KBM-7 (cell line): Measurements from ENCODE around the gene PCDHB8.
"Not testable (repeated sequence)": the region's sequence is repeated elsewhere in the genome, so short reads cannot be mapped to it uniquely, and the experiment has no call there.

Experiments
- DNase-seq: peaks from one replicate; pipeline ENCODE4 v3.0.0-alpha.2; 2015
- in situ Hi-C: fragments of 300-500 bp; cut with MboI; formaldehyde crosslinking; loops from 2 replicates; pipeline ENCODE4 v1.14.3; 2020; ENCODE audit warnings: low sequenced_read_pairs, low pct_unique_long_range_greater_than_20kb, mixed read lengths

PCDHB8 gene

DNA sequence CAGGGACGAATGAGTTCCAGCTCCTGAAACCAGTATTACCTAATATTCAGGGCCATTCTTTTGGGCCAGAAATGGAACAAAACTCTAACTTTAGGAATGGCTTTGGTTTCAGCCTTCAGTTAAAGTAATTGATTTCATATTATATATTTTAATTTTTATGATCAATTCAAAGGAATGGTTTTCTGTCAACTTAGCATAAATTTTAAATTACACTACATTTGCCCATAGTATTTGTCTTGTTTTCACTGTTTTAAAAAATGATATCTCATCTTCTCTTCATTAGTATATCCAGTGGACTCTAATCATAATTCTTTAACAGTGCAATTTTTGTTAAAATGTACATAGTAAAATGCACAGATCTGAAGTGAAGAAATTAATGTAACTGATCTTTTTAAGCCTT, 2.7 kb downstream of the PCDHB8 start:
- no peak for DNase-seq
- in situ Hi-C loops = no loop called here

GRCh38 chr5:141182248-141182647, 4.7 kb downstream of the PCDHB8 start, which contains the start of gene PCDHB16:
PCDHB16 (plus strand) TSS chr5:141182387; CDS start chr5:141182560, 173 bp downstream.
- no peak for DNase-seq

DNA sequence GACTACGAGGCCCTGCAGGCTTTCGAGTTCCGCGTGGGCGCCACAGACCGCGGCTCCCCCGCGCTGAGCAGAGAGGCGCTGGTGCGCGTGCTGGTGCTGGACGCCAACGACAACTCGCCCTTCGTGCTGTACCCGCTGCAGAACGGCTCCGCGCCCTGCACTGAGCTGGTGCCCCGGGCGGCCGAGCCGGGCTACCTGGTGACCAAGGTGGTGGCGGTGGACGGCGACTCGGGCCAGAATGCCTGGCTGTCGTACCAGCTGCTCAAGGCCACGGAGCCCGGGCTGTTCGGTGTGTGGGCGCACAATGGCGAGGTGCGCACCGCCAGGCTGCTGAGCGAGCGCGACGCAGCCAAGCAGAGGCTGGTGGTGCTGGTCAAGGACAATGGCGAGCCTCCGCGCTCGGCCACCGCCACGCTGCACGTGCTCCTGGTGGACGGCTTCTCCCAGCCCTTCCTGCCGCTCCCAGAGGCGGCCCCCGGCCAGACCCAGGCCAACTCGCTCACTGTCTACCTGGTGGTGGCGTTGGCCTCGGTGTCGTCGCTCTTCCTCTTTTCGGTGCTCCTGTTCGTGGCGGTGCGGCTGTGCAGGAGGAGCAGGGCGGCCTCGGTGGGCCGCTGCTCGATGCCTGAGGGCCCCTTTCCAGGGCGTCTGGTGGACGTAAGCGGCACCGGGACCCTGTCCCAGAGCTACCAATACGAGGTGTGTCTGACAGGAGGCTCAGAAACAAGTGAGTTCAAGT, 6.7 kb downstream of the PCDHB8 start:
- in situ Hi-C loops, DNase-seq: not testable (repeated sequence)

More at GRCh38 chr5:141182248-141182647, 4.7 kb downstream of the PCDHB8 start, which contains the start of gene PCDHB16:
- in situ Hi-C loops = no loop called here

GRCh38 chr5:141186897-141187512, 9.4 kb downstream of the PCDHB8 start, which contains the start of gene PCDHB9:
PCDHB9 (plus strand) TSS chr5:141187161; CDS start chr5:141187319, 158 bp downstream.
- in situ Hi-C loops = no loop called here
- DNase-seq = peak; percentile 53

DNA sequence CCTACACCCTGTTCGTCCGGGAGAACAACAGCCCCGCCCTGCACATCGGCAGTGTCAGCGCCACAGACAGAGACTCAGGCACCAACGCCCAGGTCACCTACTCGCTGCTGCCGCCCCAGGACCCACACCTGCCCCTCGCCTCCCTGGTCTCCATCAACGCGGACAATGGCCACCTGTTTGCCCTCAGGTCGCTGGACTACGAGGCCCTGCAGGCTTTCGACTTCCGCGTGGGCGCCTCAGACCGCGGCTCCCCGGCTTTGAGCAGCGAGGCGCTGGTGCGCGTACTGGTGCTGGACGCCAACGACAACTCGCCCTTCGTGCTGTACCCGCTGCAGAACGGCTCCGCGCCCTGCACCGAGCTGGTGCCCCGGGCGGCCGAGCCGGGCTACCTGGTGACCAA, 11.1 kb downstream of the PCDHB8 start:
- in situ Hi-C loops, DNase-seq: not testable (repeated sequence)

- in situ Hi-C loops, DNase-seq: not testable (repeated sequence)
Observed at GRCh38 chr5:141189131-141189530, 11.5 kb downstream of the PCDHB8 start.

DNA sequence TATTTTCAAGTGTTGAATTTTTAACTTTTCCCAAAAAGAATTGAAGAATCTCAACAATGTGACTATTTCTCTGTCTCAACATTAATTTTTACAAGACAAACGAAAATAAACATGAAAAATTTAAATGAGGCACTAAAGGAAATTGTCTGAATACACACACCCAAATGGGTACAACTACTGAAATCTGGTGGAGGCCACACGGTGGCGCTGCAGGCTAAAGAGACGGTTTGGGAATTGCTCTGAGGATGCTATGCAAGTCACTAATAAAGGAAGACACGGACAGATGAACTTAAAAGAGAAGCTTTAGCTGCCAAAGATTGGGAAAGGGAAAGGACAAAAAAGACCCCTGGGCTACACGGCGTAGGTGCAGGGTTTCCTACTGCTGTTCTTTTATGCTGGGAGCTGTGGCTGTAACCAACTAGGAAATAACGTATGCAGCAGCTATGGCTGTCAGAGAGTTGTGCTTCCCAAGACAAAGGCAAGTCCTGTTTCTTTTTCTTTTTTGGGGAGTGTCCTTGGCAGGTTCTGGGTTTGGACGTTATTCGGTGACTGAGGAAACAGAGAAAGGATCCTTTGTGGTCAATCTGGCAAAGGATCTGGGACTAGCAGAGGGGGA, 14.6 kb downstream of the PCDHB8 start, which contains the start of gene PCDHB10:
PCDHB10 (plus strand) TSS at position 244 of the 616 bp plus-strand sequence; CDS start at position 444, 200 bp downstream.
- in situ Hi-C loops = no loop called here
- peak; percentile 57 for DNase-seq

GRCh38 chr5:141194332-141194731, 16.7 kb downstream of the PCDHB8 start:
- in situ Hi-C loops, DNase-seq: not testable (repeated sequence)

GRCh38 chr5:141196363-141196762, 18.8 kb downstream of the PCDHB8 start:
- in situ Hi-C loops = no loop called here

GRCh38 chr5:141199359-141200235, 22.0 kb downstream of the PCDHB8 start, which contains the start of gene PCDHB11:
PCDHB11 (plus strand) TSS chr5:141199627; CDS start chr5:141199775, 148 bp downstream.
- peak; percentile 52 for DNase-seq
- in situ Hi-C loops = loop anchor here (25.0 kb wide), 1 partner anchor 363 kb away; no protein-coding TSS in a partner anchor

More at GRCh38 chr5:141196363-141196762, 18.8 kb downstream of the PCDHB8 start:
- DNase-seq = no peak

DNA sequence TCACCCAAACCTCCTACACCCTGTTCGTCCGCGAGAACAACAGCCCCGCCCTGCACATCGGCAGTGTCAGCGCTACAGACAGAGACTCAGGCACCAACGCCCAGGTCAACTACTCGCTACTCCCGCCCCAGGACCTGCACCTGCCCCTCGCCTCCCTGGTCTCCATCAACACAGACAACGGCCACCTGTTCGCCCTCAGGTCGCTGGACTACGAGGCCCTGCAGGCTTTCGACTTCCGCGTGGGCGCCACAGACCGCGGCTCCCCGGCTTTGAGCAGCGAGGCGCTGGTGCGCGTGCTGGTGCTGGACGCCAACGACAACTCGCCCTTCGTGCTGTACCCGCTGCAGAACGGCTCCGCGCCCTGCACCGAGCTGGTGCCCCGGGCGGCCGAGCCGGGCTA, 23.5 kb downstream of the PCDHB8 start:
- in situ Hi-C loops = loop anchor here (25.0 kb wide), 1 partner anchor 361 kb away; no protein-coding TSS in a partner anchor

DNA sequence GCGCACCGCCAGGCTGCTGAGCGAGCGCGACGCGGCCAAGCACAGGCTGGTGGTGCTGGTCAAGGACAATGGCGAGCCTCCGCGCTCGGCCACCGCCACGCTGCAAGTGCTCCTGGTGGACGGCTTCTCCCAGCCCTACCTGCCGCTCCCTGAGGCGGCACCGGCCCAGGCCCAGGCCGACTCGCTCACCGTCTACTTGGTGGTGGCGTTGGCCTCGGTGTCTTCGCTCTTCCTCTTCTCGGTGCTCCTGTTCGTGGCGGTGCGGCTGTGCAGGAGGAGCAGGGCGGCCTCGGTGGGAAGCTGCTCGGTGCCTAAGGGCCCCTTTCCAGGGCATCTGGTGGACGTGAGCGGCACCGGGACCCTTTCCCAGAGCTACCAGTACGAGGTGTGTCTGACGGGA, 24.1 kb downstream of the PCDHB8 start:
- in situ Hi-C loops = loop anchor here (25.0 kb wide), 1 partner anchor 361 kb away; no protein-coding TSS in a partner anchor
- DNase-seq = not testable (repeated sequence)

More for the DNA sequence above, 23.5 kb downstream of the PCDHB8 start:
- DNase-seq = not testable (repeated sequence)

- in situ Hi-C loops = loop anchor here (25.0 kb wide), 1 partner anchor 354 kb away; no protein-coding TSS in a partner anchor
- DNase-seq = no peak
Observed at GRCh38 chr5:141208478-141208877, 30.9 kb downstream of the PCDHB8 start, which contains the start of gene PCDHB12. PCDHB12 (plus strand) TSS chr5:141208719; CDS start chr5:141208908, 189 bp downstream.

DNA sequence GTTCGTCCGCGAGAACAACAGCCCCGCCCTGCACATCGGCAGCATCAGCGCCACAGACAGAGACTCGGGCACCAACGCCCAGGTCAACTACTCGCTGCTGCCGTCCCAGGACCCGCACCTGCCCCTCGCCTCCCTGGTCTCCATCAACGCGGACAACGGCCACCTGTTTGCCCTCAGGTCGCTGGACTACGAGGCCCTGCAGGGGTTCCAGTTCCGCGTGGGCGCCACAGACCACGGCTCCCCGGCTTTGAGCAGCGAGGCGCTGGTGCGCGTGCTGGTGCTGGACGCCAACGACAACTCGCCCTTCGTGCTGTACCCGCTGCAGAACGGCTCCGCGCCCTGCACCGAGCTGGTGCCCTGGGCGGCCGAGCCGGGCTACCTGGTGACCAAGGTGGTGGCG, 32.7 kb downstream of the PCDHB8 start:
- in situ Hi-C loops = loop anchor here (25.0 kb wide), 1 partner anchor 352 kb away; no protein-coding TSS in a partner anchor
- not testable (repeated sequence) for DNase-seq

DNA sequence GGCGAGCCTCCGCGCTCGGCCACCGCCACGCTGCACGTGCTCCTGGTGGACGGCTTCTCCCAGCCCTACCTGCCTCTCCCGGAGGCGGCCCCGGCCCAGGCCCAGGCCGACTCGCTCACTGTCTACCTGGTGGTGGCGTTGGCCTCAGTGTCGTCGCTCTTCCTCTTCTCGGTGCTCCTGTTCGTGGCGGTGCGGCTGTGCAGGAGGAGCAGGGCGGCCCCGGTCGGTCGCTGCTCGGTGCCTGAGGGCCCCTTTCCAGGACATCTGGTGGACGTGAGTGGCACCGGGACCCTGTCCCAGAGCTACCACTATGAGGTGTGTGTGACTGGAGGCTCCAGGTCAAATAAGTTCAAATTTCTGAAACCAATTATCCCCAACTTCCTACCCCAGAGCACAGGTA, 33.3 kb downstream of the PCDHB8 start:
- in situ Hi-C loops = loop anchor here (25.0 kb wide), 1 partner anchor 351 kb away; no protein-coding TSS in a partner anchor
- DNase-seq = not testable (repeated sequence)

GRCh38 chr5:141213656-141214339, 36.2 kb downstream of the PCDHB8 start, which contains the start of gene PCDHB13:
PCDHB13 (plus strand) TSS chr5:141213919; CDS start chr5:141214124, 205 bp downstream.
- in situ Hi-C loops = loop anchor here (25.0 kb wide), 1 partner anchor 349 kb away; no protein-coding TSS in a partner anchor
- peak; percentile 57 for DNase-seq

- DNase-seq = not testable (repeated sequence)
- in situ Hi-C loops = loop anchor here (25.0 kb wide), 1 partner anchor 348 kb away; no protein-coding TSS in a partner anchor
Observed at GRCh38 chr5:141214583-141214982, 37.0 kb downstream of the PCDHB8 start.
